ENCODE data around the gene RAP1GAP. TPM values are rescaled to one million over a fixed set of nuclear protein-coding genes. Genes with fewer than 3 reads are reported as not detected.

RAP1GAP gene
- total and polyA plus RNA-seq, 9 of the 15 experiments (the other 6 are each of a cell fraction or from before 2014, with no cell fraction given), result 0.29 to 30.2 (median 19.2) TPM

GRCh38 chr1:21704145-21704544 is 35.0 kb upstream of the RAP1GAP start:
- Histone ChIP-seq H3K27ac (ENCODE audit: extremely low read depth, low read depth, low read length) (peak overlapping the region; percentile 59; the same call in 2 of the 3 replicates), H3K9me3 (replicated peaks; ENCODE audit: control insufficient read depth, insufficient read depth, low read depth, low read length) (no peaks in the 10 kb centered on the region), H4K20me1 (replicated peaks; ENCODE audit: control insufficient read depth, insufficient read depth, low read length) (no peaks in the 10 kb centered on the region), H3K27me3 (ENCODE audit: control insufficient read depth in 2 of 2, insufficient read depth in 2 of 2, low read length in 2 of 2) (no peaks in the 10 kb centered on the region), H3K9me1 (ENCODE audit: control insufficient read depth, insufficient read depth, low read length) (no peaks in the 10 kb centered on the region), H2AFZ (ENCODE audit: low read depth, low read length) (no peak overlapping the region), H3K79me2 (ENCODE audit: control insufficient read depth, insufficient read depth, low read length) (peaks cover 21% of the 10 kb centered on the region; the same call in 1 of the 3 replicates), H3K9ac (ENCODE audit: insufficient read depth in 1 of 2, low read depth in 2 of 2, low read length in 2 of 2) (no peak overlapping the region), H3K4me3 (no peak overlapping the region), H3K36me3 (ENCODE audit: control insufficient read depth, insufficient read depth, low read length) (peaks cover 89% of the 10 kb centered on the region), H3K4me2 (ENCODE audit: insufficient read depth, low read length) (no peak overlapping the region), H3K4me1 (replicated peaks in 1 of 2; ENCODE audit: control insufficient read depth in 2 of 2, insufficient read depth in 2 of 2, low read length in 2 of 2) (peaks cover 0 to 16% of the 10 kb centered on the region in 2 experiments; a peak in 2 of 5 replicates)
- CTCF ChIA-PET (ENCODE audit: low intra/inter-chr PET ratio), result no interaction called here
- WGBS (ENCODE audit: insufficient coverage, low coverage, missing lambda C conversion rate), result 87% methylated on average over 5 of the region's 5 CpGs
- no TSS peak for BruUV-seq (replicated peaks)
- in situ Hi-C loops (cut with MboI), result no loop called here
- TF ChIP-seq ZNF41 (CRISPR knock-in tag; conservative IDR thresholded peaks at IDR 0.05) (no peak), POLR2H (tag; IDR thresholded peaks at IDR 0.05; ENCODE audit: low read depth) (peak; percentile 31; the same call in 1 of the 2 replicates)
- POLR2A ChIA-PET, result interaction anchor here (1.3 to 2.3 kb wide), 4 partner anchors 11 to 48 kb away, joined by 3 to 9 read pairs (median 5); partner anchors contain the start of gene RAP1GAP
- DNase-seq (ENCODE audit: extremely low read depth in 1 of 4, low spot score in 3 of 4) (no peak), FAIRE-seq (no peak), ATAC-seq (no peak)
- intact Hi-C loops (cut with micrococcal nuclease), result no loop called here

GRCh38 chr1:21703318-21703963 is 34.3 kb upstream of the RAP1GAP start:
- ATAC-seq (peak; percentile 89), DNase-seq (ENCODE audit: extremely low read depth in 1 of 4, low spot score in 3 of 4) (peak; percentile 47 to 71 (median 54)), FAIRE-seq (peak; percentile 76)
- CTCF ChIA-PET (ENCODE audit: low intra/inter-chr PET ratio), result interaction anchor here (0.6 kb wide), 2 partner anchors 79 to 260 kb away, joined by 3 to 7 read pairs; partner anchors contain the start of gene USP48
- 34% methylated on average over 3 of the region's 3 CpGs for WGBS (ENCODE audit: insufficient coverage, low coverage, missing lambda C conversion rate)
- Histone ChIP-seq H3K9me3 (replicated peaks; ENCODE audit: control insufficient read depth, insufficient read depth, low read depth, low read length) (no peaks in the 10 kb centered on the region), H4K20me1 (replicated peaks; ENCODE audit: control insufficient read depth, insufficient read depth, low read length) (no peaks in the 10 kb centered on the region), H3K9ac (ENCODE audit: insufficient read depth in 1 of 2, low read depth in 2 of 2, low read length in 2 of 2) (peak overlapping the region in 1 of 2 experiments; percentile 26; a peak in 1 of 4 replicates), H3K9me1 (ENCODE audit: control insufficient read depth, insufficient read depth, low read length) (no peaks in the 10 kb centered on the region), H3K4me1 (replicated peaks in 1 of 2; ENCODE audit: control insufficient read depth in 2 of 2, insufficient read depth in 2 of 2, low read length in 2 of 2) (peaks cover 0 to 16% of the 10 kb centered on the region in 2 experiments; a peak in 2 of 5 replicates), H3K27me3 (ENCODE audit: control insufficient read depth in 2 of 2, insufficient read depth in 2 of 2, low read length in 2 of 2) (no peaks in the 10 kb centered on the region), H3K27ac (ENCODE audit: extremely low read depth, low read depth, low read length) (peak overlapping the region; percentile 59), H3K4me3 (no peak overlapping the region), H3K36me3 (ENCODE audit: control insufficient read depth, insufficient read depth, low read length) (peaks cover 90% of the 10 kb centered on the region), H2AFZ (ENCODE audit: low read depth, low read length) (no peak overlapping the region), H3K79me2 (ENCODE audit: control insufficient read depth, insufficient read depth, low read length) (peaks cover 18% of the 10 kb centered on the region; the same call in 1 of the 3 replicates), H3K4me2 (ENCODE audit: insufficient read depth, low read length) (no peak overlapping the region; the same call in 1 of the 2 replicates)
- POLR2A ChIA-PET, result interaction anchor here (0.9 to 2.3 kb wide), 6 partner anchors 12 to 198 kb away, joined by 3 to 9 read pairs (median 4); partner anchors contain the start of gene RAP1GAP
- in situ Hi-C loops (cut with MboI), result no loop called here
- BruUV-seq (replicated peaks), result no TSS peak
- intact Hi-C loops (cut with micrococcal nuclease), result loop anchor here (1.0 kb wide), 2 partner anchors 79 to 261 kb away; no protein-coding TSS in a partner anchor
- TF ChIP-seq MAFK (IDR thresholded peaks at IDR 0.05; ENCODE audit: low read length), result peak; percentile 76
- peak; percentile 31; the same call in 1 of the 2 replicates for TF ChIP-seq DPF2 (IDR thresholded peaks at IDR 0.05)
- no peak for TF ChIP-seq HNRNPUL1 (IDR thresholded peaks at IDR 0.05; ENCODE audit: low read length)
- peak; percentile 73 for TF ChIP-seq MAFF (IDR thresholded peaks at IDR 0.05; ENCODE audit: low read length)

Data from K562 (cell line).